Omental fat pad (tissue), 4 donors: ENCODE data around the gene CNTNAP2. TPM values are rescaled to one million over a fixed set of nuclear protein-coding genes. Genes with fewer than 3 reads are reported as not detected.

Source experiments
- ATAC-seq: fragments of 150-250 bp; one replicate; pipeline ENCODE4 v1.9.1; 2016; ENCODE audit warnings: mild to moderate bottlenecking, moderate library complexity; ENCODE audit not compliant: low FRiP score
- DNase-seq: peaks from one replicate; pipeline ENCODE4 v3.0.0-alpha.2; 2019; ENCODE audit warnings: low spot score
- CTCF ChIP-seq, 3 donors: fragments of 450-650 bp; IDR thresholded peaks; one replicate each; pipeline ENCODE4 v1.5.1; 2016 to 2017; ENCODE audit warnings: antibody characterized with exemption in 3 of 3, mild to moderate bottlenecking in 3 of 3, moderate library complexity in 2 of 3
- total RNA-seq, 4 donors: library from RNA; depleted of rRNA; stranded (reverse); fragments of >200 nt; gene quantifications; one replicate each; pipeline ENCODE4 v1.1.0, GENCODE V29; 2016

CNTNAP2 gene
- total RNA-seq, 4 donors from 2014 or later: 0.38 to 1.5 (median 1.1) TPM; not detected in 1

- ATAC-seq (no peak), DNase-seq (no peak)
- TF ChIP-seq CTCF (IDR thresholded peaks at IDR 0.05): no peak
Measured at GRCh38 chr7:148380596-148381419, 2264.2 kb downstream of the CNTNAP2 start.

DNA sequence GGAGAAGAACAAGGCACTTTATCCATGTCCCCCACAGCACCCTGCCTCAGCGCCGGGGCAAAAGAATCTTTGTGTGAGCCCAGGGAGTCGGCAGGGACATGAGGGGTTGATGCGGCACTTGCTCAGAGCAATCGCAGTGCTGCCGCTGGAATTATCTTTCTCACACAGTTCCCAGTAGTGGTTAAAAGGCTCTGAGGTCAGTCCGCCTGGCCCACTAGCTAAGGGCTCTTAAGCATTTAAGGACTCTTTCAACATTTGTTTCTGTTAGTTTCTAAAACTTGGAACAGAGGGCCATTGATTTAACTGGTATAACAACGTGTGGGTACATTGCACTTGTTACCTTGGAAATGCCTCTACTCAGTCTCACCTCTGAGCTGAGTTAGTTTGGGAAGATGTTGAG, 2266.0 kb downstream of the CNTNAP2 start:
- DNase-seq (no peak), ATAC-seq (no peak)
- TF ChIP-seq CTCF (IDR thresholded peaks at IDR 0.05): no peak

GRCh38 chr7:148383651-148384050, 2267.1 kb downstream of the CNTNAP2 start:
- no peak for TF ChIP-seq CTCF (IDR thresholded peaks at IDR 0.05)
- no peak for DNase-seq
- ATAC-seq: no peak

GRCh38 chr7:148385009-148385682, 2268.5 kb downstream of the CNTNAP2 start:
- ATAC-seq: no peak
- no peak for TF ChIP-seq CTCF (IDR thresholded peaks at IDR 0.05)
- no peak for DNase-seq

- ATAC-seq (no peak), DNase-seq (no peak)
- TF ChIP-seq CTCF (IDR thresholded peaks at IDR 0.05): no peak
Measured at GRCh38 chr7:148390381-148390780, 2273.8 kb downstream of the CNTNAP2 start.

DNA sequence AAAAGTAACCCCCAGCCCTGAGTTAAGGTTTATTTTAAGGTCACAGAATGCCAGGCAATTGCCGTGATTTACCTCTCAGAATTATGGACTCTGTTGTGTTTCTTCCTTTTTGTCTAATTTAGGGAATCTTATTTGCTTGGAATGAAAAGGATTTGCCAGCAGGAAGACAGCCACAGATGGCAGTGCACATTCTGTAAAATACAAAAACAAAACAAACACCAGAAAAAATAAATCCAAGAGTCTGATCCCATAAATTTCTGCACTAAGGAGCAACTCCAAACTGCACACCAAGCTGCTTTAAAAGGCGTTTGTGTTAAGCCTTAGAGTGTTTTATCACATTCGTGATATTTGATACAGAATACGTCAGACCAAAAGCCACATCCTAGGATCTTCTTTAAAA, 2275.0 kb downstream of the CNTNAP2 start:
- no peak for TF ChIP-seq CTCF (IDR thresholded peaks at IDR 0.05)

More for the DNA sequence above, 2275.0 kb downstream of the CNTNAP2 start:
- ATAC-seq (no peak), DNase-seq (no peak)
